HG02759 (cell line): ENCODE measurements around the gene GRIN2C.

ENCODE experiments used
- ATAC-seq: cut with Tn5 transposase; IDR thresholded peaks from one replicate; pipeline ENCODE4 v1.9.1; 2021; ENCODE audit warnings: mild to moderate bottlenecking, moderate library complexity; ENCODE audit not compliant: unreplicated experiment

The GRIN2C gene

GRCh38 chr17:74804683-74805082, 55.0 kb downstream of the GRIN2C start:
- no peak for ATAC-seq

- no peak for ATAC-seq
These were observed 55.7 kb downstream of the GRIN2C start for GRCh38 chr17:74803971-74804370.

- no peak for ATAC-seq
These were observed 56.2 kb downstream of the GRIN2C start for GRCh38 chr17:74803388-74803930.

- ATAC-seq, result no peak
These were observed 57.8 kb downstream of the GRIN2C start for GRCh38 chr17:74801896-74802295.

GRCh38 chr17:74800531-74800930, 59.2 kb downstream of the GRIN2C start:
- no peak for ATAC-seq

- ATAC-seq, result no peak
These were observed 60.6 kb downstream of the GRIN2C start for GRCh38 chr17:74799097-74799496.

- no peak for ATAC-seq
These were observed 61.4 kb downstream of the GRIN2C start for GRCh38 chr17:74798239-74798707.

GRCh38 chr17:74797824-74798223, 61.9 kb downstream of the GRIN2C start:
- ATAC-seq, result no peak

GRCh38 chr17:74796866-74797265, 62.8 kb downstream of the GRIN2C start:
- no peak for ATAC-seq

- ATAC-seq, result no peak
These were observed 63.5 kb downstream of the GRIN2C start for GRCh38 chr17:74796211-74796610.

GRCh38 chr17:74795327-74796020, 64.2 kb downstream of the GRIN2C start:
- no peak for ATAC-seq

- ATAC-seq, result no peak
These were observed 67.0 kb downstream of the GRIN2C start for GRCh38 chr17:74792586-74793105.
